BE2C (cell line): ENCODE measurements around the gene COL9A3.

Experiments
- DNase-seq: peaks from one replicate; pipeline ENCODE4 v3.0.0-alpha.2; 2020
- H3K27me3 ChIP-seq: fragments of 250-450 bp; sonication (Bioruptor Pico); 2 replicates; pipeline ENCODE4 v1.5.1; 2020; ENCODE audit warnings: mild to moderate bottlenecking
- H3K36me3 ChIP-seq: fragments of 250-450 bp; sonication (Bioruptor Pico); 2 replicates; pipeline ENCODE4 v1.5.1; 2020; ENCODE audit warnings: mild to moderate bottlenecking
- H3K4me1 ChIP-seq: fragments of 250-450 bp; sonication (Bioruptor Pico); 2 replicates; pipeline ENCODE4 v1.5.1; 2020
- H3K4me3 ChIP-seq: 2 replicates; pipeline ENCODE4 v1.5.1; 2011; ENCODE audit warnings: low read depth, low read length
- H3K9me3 ChIP-seq: fragments of 250-450 bp; sonication (Bioruptor Pico); 2 replicates; pipeline ENCODE4 v1.5.1; 2020
- CTCF ChIP-seq: IDR thresholded peaks from 2 replicates; pipeline ENCODE4 v1.5.1; 2012; ENCODE audit warnings: mild to moderate bottlenecking, low read depth, low read length

COL9A3 gene

GRCh38 chr20:62782149-62782892, 34.5 kb upstream of the COL9A3 start:
- H3K27me3 ChIP-seq = no peaks in the 10 kb centered on the region
- peak; percentile 42 for DNase-seq
- peaks cover 19% of the 10 kb centered on the region for H3K4me1 ChIP-seq
- no peaks in the 10 kb centered on the region for H3K36me3 ChIP-seq
- peak; percentile 40 for TF ChIP-seq CTCF
- no peak overlapping the region for H3K4me3 ChIP-seq
- H3K9me3 ChIP-seq = no peaks in the 10 kb centered on the region

DNA sequence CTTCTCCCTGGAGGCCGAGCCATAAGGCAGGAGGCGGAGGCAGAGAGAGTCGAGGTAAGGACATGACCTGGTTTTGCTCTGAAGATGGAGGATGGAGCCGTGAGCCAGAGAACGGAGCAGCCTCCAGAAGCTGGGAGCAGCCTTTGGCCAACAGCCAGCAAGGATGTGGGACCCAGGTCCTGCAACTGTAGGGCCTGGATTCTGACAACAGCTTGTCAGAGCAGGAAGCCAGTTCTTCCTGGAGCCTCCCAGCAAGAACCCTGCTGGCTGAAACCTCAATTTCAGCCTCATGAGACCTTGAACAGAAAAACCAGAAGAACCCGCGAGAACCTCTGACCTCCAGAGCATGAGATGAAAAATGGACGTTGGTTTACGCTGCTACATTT, 34.0 kb upstream of the COL9A3 start:
- Histone ChIP-seq H3K36me3 (no peaks in the 10 kb centered on the region), H3K27me3 (no peaks in the 10 kb centered on the region), H3K4me3 (no peak overlapping the region), H3K9me3 (no peaks in the 10 kb centered on the region), H3K4me1 (peaks cover 21% of the 10 kb centered on the region)
- no peak; the same call in 1 of the 2 replicates for TF ChIP-seq CTCF
- DNase-seq = peak; percentile 65

DNA sequence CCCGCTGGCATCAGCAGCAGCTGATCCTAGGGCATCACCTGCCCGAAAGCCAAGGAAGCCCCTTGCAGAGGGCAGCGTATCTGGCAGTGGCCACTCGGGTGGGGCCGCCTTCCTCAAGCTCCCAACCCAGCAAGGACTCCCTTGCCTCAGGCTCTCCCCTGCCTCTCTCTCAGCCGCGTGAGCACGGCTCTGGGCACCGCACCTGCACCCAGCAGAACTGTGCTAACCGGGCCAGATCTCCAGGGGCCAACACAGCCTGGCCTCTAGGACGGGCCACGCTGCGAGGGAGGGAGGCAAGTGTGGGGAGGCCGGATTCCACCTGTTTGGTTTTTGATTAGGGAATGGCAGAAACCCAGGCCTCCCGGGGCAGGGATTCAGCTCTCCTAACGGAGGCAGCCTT, 32.4 kb upstream of the COL9A3 start:
- Histone ChIP-seq H3K4me3 (no peak overlapping the region), H3K27me3 (no peaks in the 10 kb centered on the region), H3K36me3 (no peaks in the 10 kb centered on the region), H3K4me1 (peaks cover 25% of the 10 kb centered on the region), H3K9me3 (no peaks in the 10 kb centered on the region)
- no peak for DNase-seq
- no peak for TF ChIP-seq CTCF

GRCh38 chr20:62785393-62785792, 31.5 kb upstream of the COL9A3 start:
- H3K4me3 ChIP-seq = no peak overlapping the region
- no peak for DNase-seq
- no peak for TF ChIP-seq CTCF
- no peaks in the 10 kb centered on the region for H3K36me3 ChIP-seq
- no peaks in the 10 kb centered on the region for H3K9me3 ChIP-seq
- no peaks in the 10 kb centered on the region for H3K27me3 ChIP-seq
- H3K4me1 ChIP-seq = peaks cover 25% of the 10 kb centered on the region

GRCh38 chr20:62786157-62786556, 30.7 kb upstream of the COL9A3 start:
- DNase-seq = no peak
- H3K27me3 ChIP-seq = no peaks in the 10 kb centered on the region
- no peak overlapping the region for H3K4me3 ChIP-seq
- no peak for TF ChIP-seq CTCF
- peaks cover 25% of the 10 kb centered on the region for H3K4me1 ChIP-seq
- no peaks in the 10 kb centered on the region for H3K36me3 ChIP-seq
- H3K9me3 ChIP-seq = no peaks in the 10 kb centered on the region

DNA sequence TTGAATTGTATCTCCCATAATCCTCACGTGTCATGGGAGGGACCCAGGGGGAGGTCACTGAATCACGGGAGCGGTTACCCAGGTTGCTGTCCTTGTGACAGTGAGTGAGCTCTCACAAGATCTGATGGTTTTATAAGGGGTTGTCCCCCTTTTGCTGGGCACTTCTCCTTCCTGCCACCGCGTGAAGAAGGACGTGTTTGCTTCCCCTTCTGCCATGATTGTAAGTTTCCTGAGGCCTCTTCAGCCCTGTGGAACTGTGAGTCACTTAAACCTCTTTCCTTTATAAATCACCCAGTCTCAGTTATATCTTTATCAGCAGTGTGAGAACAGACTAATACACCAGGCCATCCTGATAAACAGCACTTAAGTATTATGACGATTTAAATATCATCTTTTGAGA, 29.5 kb upstream of the COL9A3 start:
- no peak for TF ChIP-seq CTCF
- DNase-seq = no peak
- Histone ChIP-seq H3K4me1 (peaks cover 25% of the 10 kb centered on the region), H3K4me3 (no peak overlapping the region), H3K36me3 (no peaks in the 10 kb centered on the region), H3K27me3 (no peaks in the 10 kb centered on the region), H3K9me3 (no peaks in the 10 kb centered on the region)
